Gastroesophageal sphincter (tissue), 4 donors: Measurements from ENCODE around the gene NUP210. TPM values are rescaled to one million over a fixed set of nuclear protein-coding genes. Genes with fewer than 3 reads are reported as not detected.

Source experiments
- ATAC-seq: fragments of 150-250 bp; one replicate; pipeline ENCODE4 v1.9.1; 2016; ENCODE audit warnings: mild to moderate bottlenecking, moderate library complexity
- H3K27ac ChIP-seq, 4 donors: fragments of 200-600 bp; sonication (generic) in 3 of 4; 1 replicate in 3 of 4; 2 replicates in 1 of 4; pipeline ENCODE4 v1.5.1; 2016 to 2019
- H3K27me3 ChIP-seq: fragments of 200-600 bp; sonication (generic); one replicate; pipeline ENCODE4 v1.5.1; 2019
- H3K36me3 ChIP-seq, 2 donors: fragments of 200-600 bp; sonication (generic); one replicate each; pipeline ENCODE4 v1.5.1; 2019; ENCODE audit warnings: control low read depth in 1 of 2
- H3K4me1 ChIP-seq, 3 donors: fragments of 200-600 bp; sonication (generic); 1 replicate in 2 of 3; 2 replicates in 1 of 3; pipeline ENCODE4 v1.5.1; 2016 to 2019; ENCODE audit warnings: control low read depth in 2 of 3
- H3K4me3 ChIP-seq, 2 donors: fragments of 200-600 bp; sonication (generic); one replicate each; pipeline ENCODE4 v1.5.1; 2019; ENCODE audit warnings: mild to moderate bottlenecking in 1 of 2, moderate library complexity in 1 of 2
- H3K9me3 ChIP-seq, 3 donors: fragments of 200-600 bp; sonication (generic); one replicate each; pipeline ENCODE4 v1.5.1; 2017 to 2019; ENCODE audit warnings: control low read depth in 2 of 3
- EP300 ChIP-seq: sonication (generic); formaldehyde crosslinking; IDR thresholded peaks from one replicate; pipeline ENCODE4 v1.6.1; 2017; ENCODE audit warnings: antibody characterized with exemption, mild to moderate bottlenecking
- POLR2A ChIP-seq, 2 donors: fragments of 450-650 bp; IDR thresholded peaks; one replicate each; pipeline ENCODE4 v1.6.1; 2017; ENCODE audit warnings: antibody characterized with exemption in 2 of 2, mild to moderate bottlenecking in 2 of 2, moderate library complexity in 1 of 2
- POLR2AphosphoS5 ChIP-seq: sonication (generic); formaldehyde crosslinking; IDR thresholded peaks from one replicate; pipeline ENCODE4 v1.6.1; 2017; ENCODE audit warnings: antibody characterized with exemption
- WGBS, 2 donors: methylation state at CpG; one replicate each; pipeline ENCODE4 v1.1.5; 2018; ENCODE audit warnings: low coverage in 1 of 2; 5-methylcytosine and 5-hydroxymethylcytosine counted together
- total RNA-seq, 4 donors: library from RNA; depleted of rRNA; stranded (reverse); fragments of >200 nt; gene quantifications; one replicate each; pipeline ENCODE4 v1.1.0, GENCODE V29; 2016
- TF ChIP-seq, protein P1 (sequence below), 4 experiments: fragments of 200-600 bp in 2 of 4; fragments of 450-650 bp in 2 of 4; sonication (generic) in 1 of 4; IDR thresholded peaks; one replicate each; pipeline ENCODE4 v1.5.1; 2017 to 2019; ENCODE audit warnings: antibody characterized with exemption in 4 of 4, mild to moderate bottlenecking in 2 of 4, moderate library complexity in 2 of 4

The NUP210 gene
- 1 to 10 TPM; 3.0 to 6.2 (median 4.5) TPM for total RNA-seq

DNA sequence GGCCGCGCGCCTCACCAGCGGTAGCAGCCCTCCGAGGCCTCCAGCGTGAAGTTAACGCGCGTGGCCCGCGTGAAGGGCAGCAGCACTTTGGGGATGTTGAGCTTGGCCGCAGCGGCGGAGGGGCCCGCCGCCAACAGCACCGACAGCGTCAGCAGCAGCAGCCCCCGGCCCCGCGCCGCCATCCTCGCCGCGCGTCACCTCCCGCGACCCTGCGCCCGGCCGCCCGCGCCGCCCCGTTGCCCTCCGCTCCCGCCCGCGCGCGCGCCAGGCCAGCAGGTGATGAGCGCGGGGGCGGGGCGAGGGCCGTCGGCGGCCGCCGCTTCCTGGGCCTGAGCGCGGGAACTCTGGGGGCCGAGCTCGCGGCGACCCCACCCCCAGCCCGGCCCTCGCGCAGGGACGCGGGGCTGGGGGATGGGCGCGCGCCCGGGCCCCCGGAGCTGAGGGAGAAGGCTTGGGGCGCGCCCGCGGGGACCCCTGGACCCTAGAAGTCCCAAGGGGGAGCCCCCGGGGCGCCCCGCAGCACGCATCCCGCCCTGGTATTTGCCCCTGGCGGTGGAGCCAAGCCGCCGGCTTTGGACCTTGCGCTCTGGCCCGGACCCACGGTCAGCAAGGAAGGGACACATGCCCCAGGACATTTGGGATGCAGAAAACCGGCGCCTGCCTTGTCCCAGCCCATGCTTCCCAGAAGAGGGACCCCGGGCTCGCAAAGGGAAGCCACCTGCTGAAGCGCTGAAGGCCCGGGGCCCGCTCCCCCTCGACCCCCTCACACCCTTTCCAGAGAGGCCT is at the start of gene NUP210:
TSS of gene NUP210 (minus strand) at position 278 of the 786 bp plus-strand sequence. CDS start at position 182, 96 bp downstream.
- H3K4me1 ChIP-seq: peaks cover 0 to 24% (median 6%) of the 10 kb centered on the region in 3 donors
- H3K27ac ChIP-seq: peak within 1 kb of the TSS in 3 of 4 donors; percentile 68 to 77 (median 71)
- H3K27me3 ChIP-seq: peaks cover 18% of the 10 kb centered on the region
- no peak for TF ChIP-seq POLR2AphosphoS5
- no peak for TF ChIP-seq EP300
- TF ChIP-seq POLR2A (IDR thresholded peaks at IDR 0.05): no peak
- TF ChIP-seq, protein P1, sequence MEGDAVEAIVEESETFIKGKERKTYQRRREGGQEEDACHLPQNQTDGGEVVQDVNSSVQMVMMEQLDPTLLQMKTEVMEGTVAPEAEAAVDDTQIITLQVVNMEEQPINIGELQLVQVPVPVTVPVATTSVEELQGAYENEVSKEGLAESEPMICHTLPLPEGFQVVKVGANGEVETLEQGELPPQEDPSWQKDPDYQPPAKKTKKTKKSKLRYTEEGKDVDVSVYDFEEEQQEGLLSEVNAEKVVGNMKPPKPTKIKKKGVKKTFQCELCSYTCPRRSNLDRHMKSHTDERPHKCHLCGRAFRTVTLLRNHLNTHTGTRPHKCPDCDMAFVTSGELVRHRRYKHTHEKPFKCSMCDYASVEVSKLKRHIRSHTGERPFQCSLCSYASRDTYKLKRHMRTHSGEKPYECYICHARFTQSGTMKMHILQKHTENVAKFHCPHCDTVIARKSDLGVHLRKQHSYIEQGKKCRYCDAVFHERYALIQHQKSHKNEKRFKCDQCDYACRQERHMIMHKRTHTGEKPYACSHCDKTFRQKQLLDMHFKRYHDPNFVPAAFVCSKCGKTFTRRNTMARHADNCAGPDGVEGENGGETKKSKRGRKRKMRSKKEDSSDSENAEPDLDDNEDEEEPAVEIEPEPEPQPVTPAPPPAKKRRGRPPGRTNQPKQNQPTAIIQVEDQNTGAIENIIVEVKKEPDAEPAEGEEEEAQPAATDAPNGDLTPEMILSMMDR (IDR thresholded peaks at IDR 0.05): no peak
- no peaks in the 10 kb centered on the region for H3K36me3 ChIP-seq
- WGBS, 2 donors: 13% methylated on average over 3 of the region's 90 CpGs; no CpG with 5 or more reads in 1 of the 2 donors
- peak; percentile 37 for ATAC-seq
- H3K9me3 ChIP-seq: no peaks in the 10 kb centered on the region
- peak within 1 kb of the TSS; percentile 37 to 67 for H3K4me3 ChIP-seq

DNA sequence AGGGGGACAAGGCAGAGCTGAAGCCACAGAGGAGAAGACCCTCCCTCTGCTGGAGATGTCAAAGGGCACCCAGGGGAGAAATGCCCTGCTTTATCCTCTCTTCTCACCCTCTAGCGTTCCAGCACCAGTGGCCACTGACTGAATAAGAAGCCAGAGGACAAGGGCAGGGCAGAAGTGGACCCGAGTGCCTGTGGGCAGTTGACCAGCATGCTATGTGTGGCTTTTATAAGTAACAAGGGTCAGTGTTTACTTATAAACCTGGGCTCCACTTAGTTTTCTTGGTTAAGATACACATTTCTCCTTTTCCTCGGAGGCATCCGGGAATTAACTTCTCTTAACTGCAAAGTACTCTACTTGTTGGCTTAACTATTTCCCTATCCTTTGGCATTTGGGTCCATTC is 46.7 kb upstream of the NUP210 start:
- no peak overlapping the region for H3K27ac ChIP-seq
- H3K36me3 ChIP-seq: no peaks in the 10 kb centered on the region
- ATAC-seq: no peak
- TF ChIP-seq EP300: no peak
- TF ChIP-seq, protein P1 (IDR thresholded peaks at IDR 0.05): no peak
- TF ChIP-seq POLR2AphosphoS5: no peak
- no peak for TF ChIP-seq POLR2A (IDR thresholded peaks at IDR 0.05)
- H3K27me3 ChIP-seq: no peaks in the 10 kb centered on the region
- no peaks in the 10 kb centered on the region for H3K9me3 ChIP-seq
- peaks cover 0 to 6% (median 0%) of the 10 kb centered on the region in 3 donors for H3K4me1 ChIP-seq
- H3K4me3 ChIP-seq: no peak overlapping the region
- 84 to 85% methylated on average over 2 to 4 of the region's 4 CpGs for WGBS, 2 donors

DNA sequence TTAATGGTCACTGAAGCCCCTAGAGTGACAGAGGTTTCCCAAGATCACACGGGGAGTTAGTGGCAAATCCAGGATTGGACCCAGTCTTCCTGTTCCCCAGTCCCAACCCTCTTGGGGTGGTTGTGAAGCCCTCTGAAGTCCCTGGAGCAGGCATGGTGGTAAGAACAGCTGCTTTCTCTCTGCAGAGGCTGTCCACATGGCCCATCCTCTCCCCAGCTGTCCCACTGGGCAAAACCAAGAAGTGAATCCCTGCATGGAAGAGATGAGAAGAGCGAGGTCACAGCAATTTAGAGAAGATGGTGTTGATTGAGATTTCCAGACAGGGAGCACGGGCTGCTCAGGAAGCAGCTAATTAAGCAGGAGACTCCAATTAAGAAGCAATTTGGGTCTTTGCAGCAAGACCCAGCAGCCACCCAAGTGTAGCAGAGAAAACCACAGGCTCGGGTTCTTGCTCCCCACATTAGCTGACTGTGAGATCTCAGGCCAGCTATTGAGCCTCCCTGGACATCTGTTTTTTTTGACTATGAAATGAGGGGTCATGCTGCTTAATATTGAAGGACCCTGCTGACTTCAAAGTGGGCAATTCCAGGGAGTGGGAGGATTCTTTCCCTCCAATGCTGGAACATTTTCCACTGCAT is 45.2 kb upstream of the NUP210 start:
- TF ChIP-seq POLR2A (IDR thresholded peaks at IDR 0.05) (no peak), EP300 (no peak), POLR2AphosphoS5 (no peak)
- TF ChIP-seq, protein P1 (IDR thresholded peaks at IDR 0.05): no peak
- ATAC-seq: no peak
- Histone ChIP-seq H3K9me3 (no peaks in the 10 kb centered on the region), H3K27ac (no peak overlapping the region), H3K4me1 (peaks cover 0 to 6% (median 0%) of the 10 kb centered on the region in 3 donors), H3K36me3 (no peaks in the 10 kb centered on the region), H3K27me3 (peaks cover 5% of the 10 kb centered on the region), H3K4me3 (no peak overlapping the region)
- WGBS, 2 donors: 47 to 52% methylated on average over 3 to 4 of the region's 4 CpGs

DNA sequence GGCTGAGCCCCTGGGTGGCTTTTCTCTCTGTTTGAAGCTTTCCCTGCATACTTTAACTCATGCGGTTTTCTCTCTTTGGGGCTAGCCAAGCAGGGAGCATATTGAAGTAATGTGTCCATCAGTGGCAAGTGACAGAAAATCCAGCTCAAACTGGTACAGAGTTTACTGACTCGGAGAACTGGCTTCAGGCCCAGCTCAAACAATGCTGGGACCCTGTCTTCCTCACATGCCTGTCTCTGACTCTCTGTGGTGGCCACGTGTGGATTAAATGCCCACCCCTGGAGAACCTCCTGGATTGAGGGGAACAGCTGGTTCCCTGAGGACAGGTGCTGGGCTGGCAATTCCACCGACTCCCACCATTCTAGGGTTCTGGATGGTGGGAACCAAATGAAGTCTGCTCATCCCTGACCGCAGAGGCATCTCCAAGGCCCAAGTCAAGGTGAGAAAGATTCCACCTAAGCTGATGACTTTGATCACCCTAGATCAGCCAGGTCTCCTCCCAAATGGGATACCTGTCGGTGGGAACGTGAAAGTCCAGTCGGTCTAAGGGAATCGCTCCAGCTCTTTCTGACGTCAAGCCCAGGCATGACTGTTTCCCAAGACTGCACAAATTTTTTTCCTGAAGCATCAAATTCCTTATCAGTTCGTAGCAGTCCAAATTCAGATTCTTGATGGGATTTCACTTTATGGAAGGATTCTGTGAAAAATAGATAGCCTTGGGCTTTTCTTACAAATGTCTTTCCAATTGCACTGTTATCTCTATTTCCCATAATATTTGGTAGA is 43.7 kb upstream of the NUP210 start:
- H3K36me3 ChIP-seq: no peaks in the 10 kb centered on the region
- no peak overlapping the region for H3K27ac ChIP-seq
- peaks cover 12% of the 10 kb centered on the region for H3K27me3 ChIP-seq
- TF ChIP-seq EP300 (no peak), POLR2AphosphoS5 (no peak), POLR2A (IDR thresholded peaks at IDR 0.05) (no peak)
- TF ChIP-seq, protein P1 (IDR thresholded peaks at IDR 0.05): no peak
- H3K4me3 ChIP-seq: no peak overlapping the region
- WGBS, 2 donors: 73 to 76% methylated on average over 5 to 7 of the region's 11 CpGs
- H3K4me1 ChIP-seq: peaks cover 0 to 6% (median 0%) of the 10 kb centered on the region in 3 donors
- no peak for ATAC-seq
- no peaks in the 10 kb centered on the region for H3K9me3 ChIP-seq
